NCI-H2196 treated with DMSO at 0.1 percent for 48 hours (cell line): Measurements from ENCODE around the gene ALAS1.
"Not testable (repeated sequence)": the region's sequence is repeated elsewhere in the genome, so short reads cannot be mapped to it uniquely, and the experiment has no call there.

Experiments
- DNase-seq: peaks from one replicate; lab custom pipeline; 2025; ENCODE audit not compliant: unreplicated experiment; lab: John Stamatoyannopoulos, UW

The ALAS1 gene

DNA sequence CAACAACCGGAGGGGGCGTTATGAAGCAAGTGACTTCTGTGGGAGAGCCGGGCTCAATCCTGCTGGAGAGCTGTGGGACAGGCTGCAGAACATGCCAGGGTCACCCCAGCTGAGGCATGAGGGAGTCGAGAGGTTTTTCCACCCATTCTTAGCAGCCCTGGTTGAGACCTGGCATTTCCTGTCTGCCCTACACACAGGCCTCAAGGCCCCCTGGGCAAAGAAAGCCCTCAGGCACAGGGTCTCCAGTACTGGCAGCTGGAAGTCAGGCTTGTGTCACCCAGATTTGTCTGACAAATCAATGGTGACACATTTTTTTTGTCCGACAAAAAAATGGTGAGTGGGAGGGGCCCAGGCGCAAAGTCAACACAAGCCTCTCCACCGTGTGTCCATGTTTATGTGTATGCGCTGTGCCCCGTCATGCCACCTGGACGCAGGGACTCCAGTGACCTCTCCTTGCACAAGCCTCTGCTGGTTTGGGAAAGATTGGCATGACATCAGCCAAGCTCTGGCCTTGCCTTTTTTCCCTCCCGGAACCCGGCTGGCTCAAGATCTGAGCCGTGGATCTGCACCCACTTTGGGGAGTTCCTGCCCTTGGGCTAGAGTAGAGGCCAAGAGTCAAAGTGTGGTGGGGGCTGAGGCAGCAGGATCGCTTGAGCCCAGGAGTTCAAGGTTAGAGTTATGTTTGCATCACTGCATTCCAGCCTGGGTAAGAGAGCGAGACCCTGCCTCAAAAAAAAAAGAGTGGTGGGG is 20.8 kb upstream of the ALAS1 start:
- no peak for DNase-seq

DNA sequence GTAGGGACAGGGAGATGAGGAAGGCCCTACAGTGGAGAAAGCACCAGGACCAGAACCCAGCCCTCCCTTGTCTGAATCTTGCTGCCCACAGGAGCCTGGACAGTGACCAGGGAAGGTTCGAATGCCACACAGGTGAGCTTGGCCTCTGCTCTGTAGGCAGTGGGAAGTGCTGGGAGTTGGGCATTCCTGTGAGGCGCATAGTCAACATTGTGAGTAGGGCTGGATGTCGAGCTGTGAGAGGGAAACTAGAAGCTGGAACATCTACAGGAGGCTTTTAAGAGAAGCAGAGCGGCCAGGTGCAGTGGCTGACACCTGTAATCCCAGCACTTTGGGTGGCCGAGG is 20.3 kb upstream of the ALAS1 start:
- DNase-seq = no peak

DNA sequence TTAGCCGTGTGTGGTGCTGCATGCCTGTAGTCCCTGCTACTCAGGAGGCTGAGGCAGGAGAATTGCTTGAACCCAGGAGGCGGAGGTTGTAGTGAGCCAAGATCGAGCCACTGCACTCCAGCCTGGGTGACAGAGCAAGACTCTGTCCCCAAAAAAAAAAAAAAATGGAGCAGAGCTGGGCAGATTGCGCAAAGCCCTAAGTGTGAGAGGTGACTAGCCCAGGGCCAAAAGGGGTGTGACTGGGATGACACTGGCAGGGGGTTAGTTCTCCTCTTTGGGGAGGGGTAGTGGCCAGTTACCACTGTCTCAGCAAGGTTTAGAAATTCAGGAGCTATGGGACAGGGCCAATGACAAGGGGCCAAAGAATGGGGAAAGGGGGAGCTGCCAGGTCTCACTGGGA is 19.8 kb upstream of the ALAS1 start:
- DNase-seq = not testable (repeated sequence)

DNA sequence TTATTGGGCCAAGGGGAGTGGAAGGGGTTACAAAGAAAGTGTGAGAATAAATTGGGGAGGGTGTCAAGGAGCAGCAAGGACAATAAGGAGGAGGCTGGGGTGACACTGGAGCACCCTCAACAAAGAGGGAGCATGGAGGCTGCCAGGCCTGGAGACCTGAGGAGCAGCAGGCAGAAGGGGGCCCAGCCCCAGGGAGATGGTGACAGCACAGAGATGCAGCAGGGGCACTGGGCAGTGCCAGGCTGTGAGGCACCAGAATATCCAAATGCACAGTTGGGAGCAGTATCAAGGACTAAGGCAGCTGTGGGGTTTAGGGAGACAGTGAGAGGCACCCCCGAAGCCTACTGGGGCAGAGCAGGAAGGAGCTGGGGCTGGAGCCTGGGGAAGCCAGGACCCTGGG is 19.4 kb upstream of the ALAS1 start:
- DNase-seq = no peak

DNA sequence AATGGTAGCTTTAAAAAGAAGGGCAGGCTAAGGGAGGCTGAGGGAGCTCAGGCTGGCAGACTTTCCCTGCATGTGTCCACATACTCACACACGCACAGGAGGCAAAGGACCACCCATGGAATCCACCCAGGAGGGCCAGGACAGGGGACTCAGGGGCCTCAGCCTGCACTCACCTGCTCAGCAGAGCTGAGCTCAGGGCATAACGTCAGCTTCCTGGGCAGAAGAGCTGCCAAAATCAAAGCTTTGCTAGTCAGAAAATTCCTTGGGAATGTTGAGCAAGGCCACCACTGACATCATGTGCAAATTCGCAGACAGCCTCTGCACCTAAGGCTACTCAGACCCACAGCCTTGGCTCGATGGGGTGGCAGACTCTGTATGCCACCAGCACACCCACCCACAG is 16.4 kb upstream of the ALAS1 start:
- no peak for DNase-seq

DNA sequence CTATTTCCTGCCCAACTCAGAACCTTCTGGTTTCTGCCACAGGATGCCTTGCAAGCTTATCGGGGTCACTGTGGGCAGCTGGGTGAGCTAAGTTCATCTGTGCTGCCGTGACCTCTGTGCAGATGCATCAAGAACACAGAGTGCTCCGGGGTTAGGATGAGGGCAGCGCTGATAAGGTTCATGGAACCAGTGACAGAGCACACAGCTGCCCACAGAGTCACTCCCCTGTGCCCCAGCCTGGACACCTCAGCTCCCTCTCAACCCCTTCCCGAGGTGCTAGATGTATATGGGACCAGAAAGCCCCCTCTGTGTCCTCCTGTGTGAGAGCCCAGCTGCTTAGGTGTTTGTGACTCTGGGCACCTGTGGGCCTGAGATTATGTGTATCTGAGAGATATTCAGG is 15.8 kb upstream of the ALAS1 start:
- no peak for DNase-seq

DNA sequence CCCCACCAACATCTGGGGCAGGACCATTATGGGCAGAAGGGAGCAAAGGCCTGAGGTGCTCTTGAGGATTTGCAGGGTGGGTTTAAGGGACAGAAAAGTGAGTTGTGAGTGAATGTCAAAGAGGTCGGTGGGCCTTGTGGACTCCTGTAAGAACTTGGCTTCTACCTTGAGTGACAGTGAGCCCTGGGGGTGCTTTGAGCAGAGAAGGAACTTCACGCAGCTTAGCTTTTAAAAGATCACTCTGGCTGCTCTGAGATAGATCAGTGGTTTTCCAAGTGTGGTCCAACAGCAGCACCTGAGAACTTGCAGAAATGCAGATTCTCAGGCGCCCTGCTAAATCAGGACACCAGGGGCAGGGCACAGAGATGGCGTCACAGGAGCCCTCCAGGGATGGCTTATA is 15.3 kb upstream of the ALAS1 start:
- no peak for DNase-seq

DNA sequence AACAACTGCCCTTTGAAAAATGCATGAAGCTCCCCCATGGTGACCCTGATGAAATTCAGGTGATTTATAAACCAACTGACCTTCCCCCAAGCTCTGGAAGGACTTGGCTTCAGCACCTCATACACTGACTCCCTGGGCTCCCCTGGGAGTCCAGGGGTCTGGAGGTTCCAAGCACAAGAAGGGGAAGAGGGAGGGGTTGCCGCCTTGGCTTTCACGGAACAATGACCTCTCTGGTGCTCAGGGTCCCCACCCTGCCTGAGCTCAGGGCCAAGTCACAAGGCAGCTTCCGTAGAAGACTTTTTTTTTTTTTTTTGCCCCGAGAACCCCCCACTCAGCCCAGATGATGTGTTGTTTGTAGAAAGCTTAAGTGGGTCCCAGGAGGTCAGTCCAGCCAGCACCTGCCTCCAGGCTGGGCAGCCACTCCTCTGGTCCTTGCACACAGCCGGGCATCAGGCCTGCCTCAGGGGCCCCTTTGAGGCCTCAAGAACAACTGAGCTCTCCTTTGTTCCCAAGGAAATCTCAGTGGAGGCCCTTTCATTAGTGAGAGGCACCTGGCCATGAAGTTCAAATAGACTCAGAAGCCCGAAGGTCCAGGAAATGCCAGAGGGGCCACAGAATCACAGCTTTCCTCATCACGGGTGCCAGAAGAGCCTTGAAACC is 14.0 kb upstream of the ALAS1 start:
- no peak for DNase-seq

DNA sequence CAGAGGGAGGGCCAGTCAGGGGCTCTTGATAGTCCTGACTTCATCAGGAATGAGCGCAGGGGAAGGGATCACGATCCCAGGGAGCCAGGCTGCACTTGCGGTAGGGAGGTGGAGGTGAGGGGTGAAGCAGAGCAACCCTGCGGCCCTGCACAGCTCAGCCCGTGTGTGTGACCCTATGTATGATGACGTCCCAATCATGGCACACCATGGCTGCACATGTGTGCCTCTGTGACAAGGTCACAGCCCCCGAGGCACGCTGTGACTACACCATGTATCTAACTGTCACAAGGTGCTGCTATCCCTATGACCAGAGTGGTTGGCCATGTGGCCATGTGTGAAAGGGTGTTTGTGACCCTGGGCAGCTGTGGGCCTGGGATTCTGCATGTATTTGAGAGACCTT is 13.3 kb upstream of the ALAS1 start:
- no peak for DNase-seq

DNA sequence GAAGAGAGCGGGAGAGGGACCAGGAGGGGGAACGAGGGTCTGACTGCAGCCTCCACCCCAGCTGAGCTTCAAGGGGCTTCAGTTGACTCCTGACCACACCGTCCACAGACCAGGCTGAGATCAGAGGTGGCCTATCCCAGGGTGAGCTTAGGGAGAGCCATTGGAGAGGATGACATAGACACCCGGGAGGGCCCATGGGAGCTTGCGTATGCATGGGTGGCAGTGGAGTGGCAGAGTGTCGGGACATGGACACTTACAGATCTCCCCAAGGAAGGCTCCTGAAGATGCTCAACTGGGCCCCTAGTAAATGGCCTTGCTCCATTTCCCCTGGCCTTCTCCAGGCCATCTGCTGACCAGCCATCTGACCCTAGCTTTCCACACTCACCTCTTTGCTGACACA is 12.6 kb upstream of the ALAS1 start:
- DNase-seq = no peak

DNA sequence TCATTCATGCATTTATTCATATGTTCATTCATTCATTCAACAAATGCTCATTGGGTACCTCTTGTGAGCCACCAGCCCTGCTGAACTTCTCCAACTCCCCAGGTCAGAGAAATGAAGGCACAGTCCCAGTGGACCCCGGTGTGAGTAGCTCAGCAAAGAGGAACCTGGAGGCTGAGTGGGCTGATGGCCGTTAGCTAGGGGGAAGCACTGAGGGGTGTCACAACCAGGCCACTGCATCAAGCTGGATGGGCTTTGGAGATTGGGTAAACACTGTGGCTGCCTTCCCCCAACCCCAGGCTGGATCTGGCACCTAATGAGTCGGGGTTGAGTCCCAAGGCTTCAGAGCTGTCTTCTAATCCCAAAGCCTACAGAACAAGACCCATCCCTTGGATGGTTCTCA is 12.1 kb upstream of the ALAS1 start:
- no peak for DNase-seq

DNA sequence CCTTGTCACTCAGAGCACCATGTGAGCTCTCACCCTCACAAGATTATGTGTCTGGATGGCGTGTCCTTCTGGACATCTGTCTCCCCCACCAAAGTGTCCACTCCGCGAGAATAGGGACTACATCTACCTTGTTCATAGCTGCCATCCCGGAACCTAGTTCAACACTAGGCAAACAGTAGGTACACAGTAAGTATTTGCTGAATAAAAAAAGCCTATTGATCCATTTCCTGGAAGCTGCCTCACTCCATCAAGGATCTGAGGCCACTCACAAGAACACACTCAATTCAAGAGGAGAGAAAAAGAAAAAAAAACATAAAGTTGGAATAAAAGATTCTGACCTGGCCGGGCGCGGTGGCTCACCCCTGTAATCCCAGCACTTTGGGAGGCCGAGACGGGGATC is 11.2 kb upstream of the ALAS1 start:
- no peak for DNase-seq

DNA sequence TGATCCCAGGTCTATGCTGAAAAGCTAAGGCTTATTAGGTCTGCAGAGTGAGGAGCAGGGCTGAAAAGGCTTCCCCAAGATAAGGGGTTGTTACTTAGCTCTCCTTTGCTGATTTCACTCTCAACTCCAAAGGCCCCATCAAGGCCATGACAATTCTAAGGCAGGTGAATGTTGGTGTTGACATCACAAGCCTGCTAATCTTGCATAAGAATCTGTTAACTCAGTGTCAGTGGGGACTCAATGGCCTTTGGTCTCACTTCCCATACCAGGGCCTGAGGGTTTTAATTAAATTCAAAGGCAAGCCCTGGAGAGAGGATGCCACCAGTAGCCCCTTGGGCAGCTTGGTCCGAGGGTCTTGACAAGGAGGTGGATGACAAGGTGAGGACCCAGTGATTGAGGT is 9.4 kb upstream of the ALAS1 start:
- DNase-seq = no peak

DNA sequence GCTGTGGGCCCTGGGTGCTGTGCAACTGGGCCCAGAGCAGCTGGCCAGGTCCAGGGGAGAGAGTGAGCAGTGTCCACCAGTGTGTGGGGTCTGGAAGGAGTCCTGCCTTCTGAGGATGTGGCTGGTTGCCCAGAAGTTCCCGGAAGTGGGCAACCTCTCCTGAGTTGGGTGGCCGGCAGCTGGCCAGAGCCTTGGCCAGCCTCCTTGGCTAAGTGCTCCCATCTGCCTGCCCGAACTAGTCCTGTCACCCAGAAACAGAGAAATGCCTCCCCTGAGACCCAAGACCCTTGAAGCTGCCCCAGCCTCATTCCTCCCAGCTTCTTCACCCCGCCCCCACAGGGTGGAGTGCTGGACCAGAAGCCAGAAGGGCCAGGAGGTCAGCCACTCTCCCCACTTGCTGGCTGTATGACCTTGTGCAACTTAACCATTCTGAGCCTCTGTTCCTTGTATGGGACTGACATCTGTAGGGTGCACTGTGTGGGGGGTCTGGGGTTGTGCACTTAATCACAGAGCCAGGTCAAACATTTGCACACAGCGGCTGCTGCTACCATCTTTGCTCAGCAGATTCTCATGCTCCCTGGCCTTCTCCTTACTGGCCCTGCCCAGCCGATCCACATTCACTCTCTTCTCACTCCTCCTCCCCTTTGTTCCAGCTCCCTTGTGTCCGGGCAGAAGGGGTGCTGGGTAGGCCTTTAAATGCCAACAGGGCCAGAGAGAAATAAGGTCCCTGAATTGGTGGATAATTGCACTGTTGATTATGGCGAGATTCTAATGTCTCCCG is 7.5 kb upstream of the ALAS1 start:
- no peak for DNase-seq

DNA sequence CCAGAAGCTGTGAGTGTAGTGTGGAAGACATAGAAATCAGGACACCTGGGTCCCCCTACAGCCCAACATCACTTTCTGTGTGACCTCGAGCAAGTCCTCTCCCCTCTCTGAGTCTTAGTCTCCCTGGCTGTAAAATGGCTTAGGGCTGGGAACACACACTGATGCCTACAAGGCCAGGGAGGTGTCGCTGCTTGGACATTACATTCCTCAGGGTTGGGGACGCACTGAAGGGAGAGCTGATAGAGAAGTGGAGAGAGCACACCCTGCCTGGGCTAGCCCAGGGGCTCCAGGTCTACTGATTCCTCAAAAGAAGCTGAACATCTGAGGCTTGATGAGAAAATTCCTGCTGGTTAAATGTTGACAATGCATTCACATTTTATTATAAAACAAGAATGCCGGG is 6.3 kb upstream of the ALAS1 start:
- no peak for DNase-seq

DNA sequence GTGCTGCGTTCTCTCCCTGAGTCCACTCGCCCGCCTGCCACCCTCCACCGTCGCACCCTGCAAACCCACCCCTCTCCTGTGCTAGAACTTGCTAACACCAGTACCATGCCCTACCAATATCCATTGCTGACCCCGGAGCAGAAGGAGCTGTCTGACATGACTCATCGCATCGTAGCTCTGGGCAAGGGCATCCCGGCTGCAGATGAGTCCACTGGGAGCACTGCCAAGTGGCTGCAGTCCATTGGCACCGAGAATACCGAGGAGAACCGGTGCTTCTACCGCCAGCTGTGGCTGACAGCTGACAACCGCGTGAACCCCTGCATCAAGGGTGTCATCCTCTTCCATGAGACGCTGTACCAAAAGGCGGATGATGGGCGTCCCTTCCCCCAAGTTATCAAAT is 4.9 kb upstream of the ALAS1 start:
- peak; percentile 12 for DNase-seq

DNA sequence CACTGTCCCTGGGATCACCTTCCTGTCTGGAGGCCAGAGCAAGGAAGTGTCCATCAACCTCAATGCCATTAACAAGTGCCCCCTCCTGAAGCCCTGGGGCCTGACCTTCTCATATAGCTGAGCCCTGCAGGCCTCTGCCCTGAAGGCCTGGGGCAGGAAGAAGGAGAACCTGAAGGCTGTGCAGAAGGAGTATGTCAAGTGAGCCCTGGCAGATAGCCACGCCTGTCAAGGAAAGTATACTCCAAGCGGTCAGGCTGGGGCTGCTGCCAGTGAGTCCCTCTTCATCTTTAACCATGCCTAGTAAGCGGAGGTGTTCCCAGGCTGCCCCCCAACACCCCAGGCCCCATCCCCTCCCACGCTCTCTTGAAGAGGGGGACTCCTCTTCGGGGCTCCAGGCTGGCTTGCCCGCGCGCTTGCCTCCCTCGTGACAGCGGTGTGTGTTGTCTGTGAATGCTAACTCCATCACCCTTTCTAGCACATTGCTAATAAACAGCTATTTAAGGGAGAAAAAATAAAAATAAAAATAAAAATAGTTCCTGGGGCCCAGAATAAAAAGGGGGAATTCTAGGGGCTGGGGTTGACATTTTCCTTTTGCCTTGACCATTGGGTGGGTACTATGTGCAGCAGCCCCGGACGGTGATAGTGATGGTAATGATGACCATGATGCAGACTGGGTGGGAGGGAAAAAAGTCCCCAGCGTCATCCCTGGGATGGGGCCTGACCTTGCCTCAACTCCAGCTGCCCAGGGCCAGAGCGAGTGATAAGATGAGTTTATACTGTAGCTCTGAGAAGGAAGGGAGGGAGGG is 3.3 kb upstream of the ALAS1 start:
- no peak for DNase-seq

DNA sequence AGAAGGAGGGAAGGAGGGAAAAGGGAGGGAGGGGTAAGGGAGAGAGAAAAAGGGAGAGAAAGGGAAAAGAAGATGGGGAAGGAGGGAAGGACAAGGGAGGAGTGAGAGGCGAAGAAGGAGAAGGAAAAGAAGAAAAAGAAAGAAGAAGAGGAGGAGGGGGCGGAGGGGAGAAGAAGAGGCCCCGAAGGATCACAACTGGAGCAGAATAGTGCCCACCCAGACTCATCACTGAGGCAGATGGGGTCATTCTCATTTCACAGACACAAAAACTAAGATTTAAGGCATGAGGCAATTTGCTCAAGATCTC is 2.7 kb upstream of the ALAS1 start:
- no peak for DNase-seq

DNA sequence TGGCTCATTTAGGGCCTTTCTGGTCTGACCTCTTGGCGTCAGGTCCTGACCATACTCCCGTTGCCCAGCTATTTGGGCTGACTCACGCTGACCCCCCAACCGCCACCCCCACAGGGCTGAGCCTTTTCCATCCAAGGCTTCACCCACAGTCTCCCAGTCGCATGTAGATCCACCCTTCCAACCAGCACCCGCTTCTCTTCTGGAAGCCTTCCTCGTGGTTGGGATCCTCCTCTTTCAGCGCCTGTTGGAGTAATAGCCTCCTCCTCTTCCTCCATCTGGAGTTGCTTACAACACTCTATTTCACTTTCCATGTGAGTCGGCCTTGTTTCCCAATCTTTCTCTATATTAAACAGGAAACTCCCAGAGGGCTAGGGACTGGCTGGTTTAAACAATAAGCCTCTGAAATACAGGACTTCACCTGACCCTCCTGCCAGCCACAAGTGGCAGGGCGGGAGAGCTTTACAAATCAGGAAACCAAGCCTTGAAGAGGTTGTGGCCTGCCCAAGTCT is 2.1 kb upstream of the ALAS1 start:
- DNase-seq = no peak

DNA sequence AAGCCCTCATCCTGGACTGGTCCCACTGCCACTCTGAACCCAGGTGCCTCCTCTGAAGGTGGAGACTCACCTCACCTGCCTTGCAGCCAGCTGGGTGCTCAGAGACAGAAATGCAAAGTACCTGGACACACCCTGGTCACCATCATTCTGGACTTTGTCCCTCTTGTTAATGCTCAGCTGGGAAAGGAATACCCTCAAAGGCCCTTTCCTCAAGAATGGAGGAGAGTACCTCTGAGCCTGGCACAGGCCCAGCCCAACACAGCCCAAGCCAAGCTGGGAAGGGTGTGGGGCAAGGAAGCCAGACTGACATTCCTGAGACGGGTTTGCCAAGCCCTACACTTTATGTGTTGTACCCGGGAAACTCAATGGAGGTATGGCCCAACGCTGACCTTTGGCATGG is 983 bp upstream of the ALAS1 start:
- no peak for DNase-seq

DNA sequence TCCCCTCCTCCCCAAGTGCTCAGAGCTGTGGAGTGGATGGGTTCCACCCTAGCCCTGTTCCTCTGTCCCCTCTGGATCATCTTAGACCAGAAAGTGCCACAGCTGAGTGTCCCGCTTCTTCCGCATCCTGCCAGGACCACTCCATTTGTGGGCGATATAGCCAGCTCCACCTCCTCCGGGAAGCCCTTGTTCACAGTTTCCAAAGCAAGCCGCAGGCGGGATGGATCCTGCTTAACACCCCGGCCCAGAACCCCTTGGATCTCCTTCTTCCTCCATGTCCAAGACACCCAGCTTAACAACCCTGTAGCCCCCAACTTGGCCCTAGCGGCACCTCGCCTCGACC is 490 bp upstream of the ALAS1 start:
- no peak for DNase-seq
